Measurements from ENCODE around the gene MPZL3.

Gene MPZL3

DNA sequence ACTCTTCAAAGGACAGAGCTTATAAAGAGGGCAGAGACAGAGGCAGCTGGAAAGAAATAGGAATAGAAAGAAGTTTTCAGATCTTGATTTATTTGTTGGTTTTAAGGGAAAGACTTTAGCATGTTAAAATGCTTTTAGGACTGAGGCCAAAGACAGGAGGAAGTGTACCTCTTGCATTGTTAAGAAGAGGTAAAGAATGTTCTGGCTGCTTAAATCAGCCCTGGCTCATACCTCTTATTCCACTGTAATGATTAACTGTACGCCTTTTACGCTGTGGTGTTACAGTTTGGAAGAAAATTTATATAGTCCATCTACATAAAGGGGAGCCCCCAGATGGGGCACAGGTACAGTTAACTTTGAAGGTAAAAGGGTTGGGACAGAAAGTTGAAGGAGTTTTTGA, 22.0 kb upstream of the MPZL3 start:
- no peaks in the 10 kb centered on the region for H3K4me1 ChIP-seq (ENCODE audit: control insufficient read depth, low read depth, low read length)
- no peak overlapping the region for H3K4ac ChIP-seq (ENCODE audit: low read depth, low read length)
- H2BK15ac ChIP-seq (replicated peaks; ENCODE audit: low read depth) = no peak overlapping the region
- H3K79me1 ChIP-seq (ENCODE audit: low read length) = no peaks in the 10 kb centered on the region
- no peak overlapping the region for H3K9ac ChIP-seq (ENCODE audit: low read length)
- H3K27me3 ChIP-seq (ENCODE audit: insufficient read depth, low read length, poor library complexity) = no peaks in the 10 kb centered on the region
- no peak for DNase-seq
- no peak overlapping the region for H4K5ac ChIP-seq (ENCODE audit: low read length)
- WGBS (ENCODE audit: extremely low coverage, insufficient coverage, low lambda C conversion rate) = no CpG with 5 or more reads among the region's 2 CpGs
- no peak overlapping the region for H2AK5ac ChIP-seq (ENCODE audit: low read length)
- H3K79me2 ChIP-seq (ENCODE audit: control insufficient read depth, insufficient read depth, low read length) = no peaks in the 10 kb centered on the region
- H3K4me3 ChIP-seq (ENCODE audit: low read length) = no peak overlapping the region
- no peak overlapping the region for H3K4me2 ChIP-seq (ENCODE audit: low read length)
- no peak overlapping the region for H3K23ac ChIP-seq (ENCODE audit: low read length)
- H2BK5ac ChIP-seq (ENCODE audit: low read length) = no peak overlapping the region
- no peak overlapping the region for H3K56ac ChIP-seq (ENCODE audit: low read length)
- H3K27ac ChIP-seq (ENCODE audit: low read depth, low read length) = no peak overlapping the region
- no peak overlapping the region for H4K8ac ChIP-seq (ENCODE audit: low read depth, low read length)
- H2BK120ac ChIP-seq (ENCODE audit: low read depth, low read length) = no peak overlapping the region
- H3K18ac ChIP-seq (ENCODE audit: low read length) = no peak overlapping the region
- H3K36me3 ChIP-seq (ENCODE audit: control insufficient read depth, insufficient read depth, low read length) = no peaks in the 10 kb centered on the region

GRCh38 chr11:118272001-118272400, 19.8 kb upstream of the MPZL3 start:
- Histone ChIP-seq H3K23ac (ENCODE audit: low read length) (no peak overlapping the region), H2AK5ac (ENCODE audit: low read length) (no peak overlapping the region), H3K27ac (ENCODE audit: low read depth, low read length) (no peak overlapping the region), H3K4ac (ENCODE audit: low read depth, low read length) (no peak overlapping the region), H3K79me1 (ENCODE audit: low read length) (no peaks in the 10 kb centered on the region), H3K4me3 (ENCODE audit: low read length) (no peak overlapping the region), H4K5ac (ENCODE audit: low read length) (no peak overlapping the region), H3K27me3 (ENCODE audit: insufficient read depth, low read length, poor library complexity) (no peaks in the 10 kb centered on the region), H3K4me2 (ENCODE audit: low read length) (no peak overlapping the region), H2BK5ac (ENCODE audit: low read length) (no peak overlapping the region), H3K18ac (ENCODE audit: low read length) (no peak overlapping the region), H3K79me2 (ENCODE audit: control insufficient read depth, insufficient read depth, low read length) (no peaks in the 10 kb centered on the region), H3K4me1 (ENCODE audit: control insufficient read depth, low read depth, low read length) (no peaks in the 10 kb centered on the region), H2BK15ac (replicated peaks; ENCODE audit: low read depth) (no peak overlapping the region), H3K56ac (ENCODE audit: low read length) (no peak overlapping the region), H3K9ac (ENCODE audit: low read length) (no peak overlapping the region), H2BK120ac (ENCODE audit: low read depth, low read length) (no peak overlapping the region), H3K36me3 (ENCODE audit: control insufficient read depth, insufficient read depth, low read length) (no peaks in the 10 kb centered on the region), H4K8ac (ENCODE audit: low read depth, low read length) (no peak overlapping the region)
- WGBS (ENCODE audit: extremely low coverage, insufficient coverage, low lambda C conversion rate) = no CpG with 5 or more reads among the region's 2 CpGs
- no peak for DNase-seq

DNA sequence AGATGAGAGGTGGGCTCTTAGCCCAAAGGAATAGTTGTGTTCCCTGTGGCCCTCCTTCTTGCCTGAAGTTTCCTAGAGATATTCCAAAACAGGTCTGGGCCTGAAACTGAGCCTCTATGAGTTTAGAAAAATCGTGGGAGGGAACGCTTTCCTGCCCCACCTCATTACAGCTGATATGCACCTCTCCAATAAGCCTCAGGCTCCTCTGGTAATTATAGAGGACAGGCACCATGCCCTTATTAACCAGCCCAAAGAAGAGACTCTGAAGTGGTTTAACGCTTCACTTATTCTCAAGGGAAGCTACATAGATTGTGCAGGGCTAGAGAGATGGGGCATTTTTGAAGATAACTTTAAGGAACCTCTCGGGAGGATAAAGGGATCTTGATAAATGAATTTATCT, 15.3 kb upstream of the MPZL3 start:
- H3K4me3 ChIP-seq (ENCODE audit: low read length) = no peak overlapping the region
- H2BK120ac ChIP-seq (ENCODE audit: low read depth, low read length) = no peak overlapping the region
- H2AK5ac ChIP-seq (ENCODE audit: low read length) = no peak overlapping the region
- no peak overlapping the region for H3K18ac ChIP-seq (ENCODE audit: low read length)
- H3K9ac ChIP-seq (ENCODE audit: low read length) = no peak overlapping the region
- H4K8ac ChIP-seq (ENCODE audit: low read depth, low read length) = no peak overlapping the region
- no peak overlapping the region for H4K5ac ChIP-seq (ENCODE audit: low read length)
- H3K4ac ChIP-seq (ENCODE audit: low read depth, low read length) = no peak overlapping the region
- H2BK5ac ChIP-seq (ENCODE audit: low read length) = no peak overlapping the region
- no peak for DNase-seq
- no peak overlapping the region for H3K56ac ChIP-seq (ENCODE audit: low read length)
- H3K79me2 ChIP-seq (ENCODE audit: control insufficient read depth, insufficient read depth, low read length) = no peaks in the 10 kb centered on the region
- H3K27ac ChIP-seq (ENCODE audit: low read depth, low read length) = no peak overlapping the region
- H3K4me1 ChIP-seq (ENCODE audit: control insufficient read depth, low read depth, low read length) = peaks cover 4% of the 10 kb centered on the region
- no peak overlapping the region for H2BK15ac ChIP-seq (replicated peaks; ENCODE audit: low read depth)
- no CpG with 5 or more reads among the region's 4 CpGs for WGBS (ENCODE audit: extremely low coverage, insufficient coverage, low lambda C conversion rate)
- H3K79me1 ChIP-seq (ENCODE audit: low read length) = no peaks in the 10 kb centered on the region
- H3K23ac ChIP-seq (ENCODE audit: low read length) = no peak overlapping the region
- H3K27me3 ChIP-seq (ENCODE audit: insufficient read depth, low read length, poor library complexity) = peaks cover 7% of the 10 kb centered on the region
- no peak overlapping the region for H3K4me2 ChIP-seq (ENCODE audit: low read length)
- H3K36me3 ChIP-seq (ENCODE audit: control insufficient read depth, insufficient read depth, low read length) = no peaks in the 10 kb centered on the region

DNA sequence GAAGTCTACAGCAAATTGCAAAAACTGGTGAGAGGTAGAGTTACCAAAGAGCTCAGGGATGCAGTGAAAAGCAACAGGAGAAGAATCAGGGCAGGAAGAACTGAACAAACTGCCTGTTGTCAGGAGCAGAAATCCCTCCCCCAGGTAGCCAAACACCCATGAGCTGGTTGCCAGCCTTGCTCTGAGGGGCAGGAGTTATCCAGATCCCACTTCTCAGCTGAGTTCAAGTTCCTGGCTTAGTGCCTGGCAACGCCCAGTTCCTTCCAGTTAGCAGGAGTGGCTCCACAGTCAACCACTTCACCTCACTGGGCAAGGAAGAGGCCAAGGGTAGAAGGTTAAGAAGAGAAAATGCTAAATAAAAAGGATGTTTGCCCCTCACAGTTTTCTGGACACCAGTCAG, 13.8 kb upstream of the MPZL3 start:
- Histone ChIP-seq H3K36me3 (ENCODE audit: control insufficient read depth, insufficient read depth, low read length) (no peaks in the 10 kb centered on the region), H3K79me2 (ENCODE audit: control insufficient read depth, insufficient read depth, low read length) (no peaks in the 10 kb centered on the region), H2BK5ac (ENCODE audit: low read length) (no peak overlapping the region), H3K9ac (ENCODE audit: low read length) (no peak overlapping the region), H3K4me3 (ENCODE audit: low read length) (no peak overlapping the region), H3K18ac (ENCODE audit: low read length) (no peak overlapping the region), H3K27ac (ENCODE audit: low read depth, low read length) (no peak overlapping the region), H2BK15ac (replicated peaks; ENCODE audit: low read depth) (no peak overlapping the region), H3K27me3 (ENCODE audit: insufficient read depth, low read length, poor library complexity) (peaks cover 7% of the 10 kb centered on the region), H3K4me2 (ENCODE audit: low read length) (no peak overlapping the region), H3K4ac (ENCODE audit: low read depth, low read length) (no peak overlapping the region), H3K79me1 (ENCODE audit: low read length) (no peaks in the 10 kb centered on the region), H4K5ac (ENCODE audit: low read length) (no peak overlapping the region), H3K23ac (ENCODE audit: low read length) (no peak overlapping the region), H2BK120ac (ENCODE audit: low read depth, low read length) (no peak overlapping the region), H3K56ac (ENCODE audit: low read length) (no peak overlapping the region), H4K8ac (ENCODE audit: low read depth, low read length) (no peak overlapping the region), H3K4me1 (ENCODE audit: control insufficient read depth, low read depth, low read length) (peaks cover 4% of the 10 kb centered on the region), H2AK5ac (ENCODE audit: low read length) (no peak overlapping the region)
- no peak for DNase-seq
- WGBS (ENCODE audit: extremely low coverage, insufficient coverage, low lambda C conversion rate) = no CpG with 5 or more reads among the region's 1 CpG

- DNase-seq = no peak
- no CpG with 5 or more reads among the region's 13 CpGs for WGBS (ENCODE audit: extremely low coverage, insufficient coverage, low lambda C conversion rate)
- no peak overlapping the region for H3K23ac ChIP-seq (ENCODE audit: low read length)
- no peak overlapping the region for H4K5ac ChIP-seq (ENCODE audit: low read length)
- no peak overlapping the region for H2BK120ac ChIP-seq (ENCODE audit: low read depth, low read length)
- no peaks in the 10 kb centered on the region for H3K79me2 ChIP-seq (ENCODE audit: control insufficient read depth, insufficient read depth, low read length)
- peaks cover 4% of the 10 kb centered on the region for H3K4me1 ChIP-seq (ENCODE audit: control insufficient read depth, low read depth, low read length)
- no peak overlapping the region for H4K8ac ChIP-seq (ENCODE audit: low read depth, low read length)
- H3K4me2 ChIP-seq (ENCODE audit: low read length) = peak overlapping the region; percentile 44
- H3K79me1 ChIP-seq (ENCODE audit: low read length) = no peaks in the 10 kb centered on the region
- no peak overlapping the region for H3K18ac ChIP-seq (ENCODE audit: low read length)
- no peak overlapping the region for H2BK5ac ChIP-seq (ENCODE audit: low read length)
- H2BK15ac ChIP-seq (replicated peaks; ENCODE audit: low read depth) = no peak overlapping the region
- H3K9ac ChIP-seq (ENCODE audit: low read length) = no peak overlapping the region
- H2AK5ac ChIP-seq (ENCODE audit: low read length) = no peak overlapping the region
- H3K27me3 ChIP-seq (ENCODE audit: insufficient read depth, low read length, poor library complexity) = peaks cover 7% of the 10 kb centered on the region
- H3K4ac ChIP-seq (ENCODE audit: low read depth, low read length) = no peak overlapping the region
- no peak overlapping the region for H3K56ac ChIP-seq (ENCODE audit: low read length)
- H3K4me3 ChIP-seq (ENCODE audit: low read length) = no peak overlapping the region
- H3K36me3 ChIP-seq (ENCODE audit: control insufficient read depth, insufficient read depth, low read length) = no peaks in the 10 kb centered on the region
- H3K27ac ChIP-seq (ENCODE audit: low read depth, low read length) = no peak overlapping the region
These were observed 12.7 kb upstream of the MPZL3 start for GRCh38 chr11:118264569-118265465.

All from mesendoderm (in vitro differentiated cells).